GM18870 (cell line): ENCODE measurements around the gene CA10.

ENCODE experiments used
- ATAC-seq: cut with Tn5 transposase; IDR thresholded peaks from one replicate; pipeline ENCODE4 v1.9.1; 2021; ENCODE audit warnings: moderate library complexity; ENCODE audit not compliant: unreplicated experiment

The CA10 gene

GRCh38 chr17:52049051-52049450, 109.5 kb downstream of the CA10 start:
- ATAC-seq: no peak

- ATAC-seq: no peak
Observed at GRCh38 chr17:52048137-52048898, 110.2 kb downstream of the CA10 start.

- ATAC-seq: no peak
Observed at GRCh38 chr17:52047086-52047485, 111.4 kb downstream of the CA10 start.

GRCh38 chr17:52041123-52041617, 117.3 kb downstream of the CA10 start:
- ATAC-seq: no peak

- no peak for ATAC-seq
Observed at GRCh38 chr17:52036416-52036815, 122.1 kb downstream of the CA10 start.

GRCh38 chr17:52035336-52035915, 123.1 kb downstream of the CA10 start:
- no peak for ATAC-seq

- ATAC-seq: no peak
Observed at GRCh38 chr17:52032454-52032853, 126.1 kb downstream of the CA10 start.

GRCh38 chr17:52030052-52030451, 128.5 kb downstream of the CA10 start:
- no peak for ATAC-seq

GRCh38 chr17:52027620-52028295, 130.8 kb downstream of the CA10 start:
- ATAC-seq: no peak

GRCh38 chr17:52027081-52027480, 131.4 kb downstream of the CA10 start:
- ATAC-seq: no peak

GRCh38 chr17:52026075-52026474, 132.4 kb downstream of the CA10 start:
- no peak for ATAC-seq

- no peak for ATAC-seq
Observed at GRCh38 chr17:52025236-52025635, 133.3 kb downstream of the CA10 start.

GRCh38 chr17:52024300-52024870, 134.1 kb downstream of the CA10 start:
- ATAC-seq: no peak

GRCh38 chr17:52011064-52011463, 147.4 kb downstream of the CA10 start:
- no peak for ATAC-seq

- ATAC-seq: no peak
Observed at GRCh38 chr17:51999654-52000053, 158.9 kb downstream of the CA10 start.

GRCh38 chr17:51997723-51998122, 160.8 kb downstream of the CA10 start:
- no peak for ATAC-seq

- ATAC-seq: no peak
Observed at GRCh38 chr17:51995797-51996403, 162.6 kb downstream of the CA10 start.

- no peak for ATAC-seq
Observed at GRCh38 chr17:51992864-51993416, 165.6 kb downstream of the CA10 start.

GRCh38 chr17:51971121-51971520, 187.4 kb downstream of the CA10 start:
- ATAC-seq: no peak

GRCh38 chr17:51961689-51962088, 196.8 kb downstream of the CA10 start:
- ATAC-seq: no peak

GRCh38 chr17:51957786-51958185, 200.7 kb downstream of the CA10 start:
- no peak for ATAC-seq
